Progenitor cell of endocrine pancreas (in vitro differentiated cells): ENCODE measurements around the gene C22orf39. TPM values are rescaled to one million over a fixed set of nuclear protein-coding genes. Genes with fewer than 3 reads are reported as not detected.
"Not testable (repeated sequence)": the region's sequence is repeated elsewhere in the genome, so short reads cannot be mapped to it uniquely, and the experiment has no call there.

Source experiments
- DNase-seq: peaks from one replicate; pipeline ENCODE4 v3.0.0; 2021; ENCODE audit warnings: low spot score; ENCODE audit not compliant: unreplicated experiment
- H3K27ac Mint-ChIP-seq: 2 replicates; pipeline ENCODE4 v1.8.0; 2021; ENCODE audit warnings: mild to moderate bottlenecking, moderate library complexity, mixed read lengths
- H3K27me3 Mint-ChIP-seq: 2 replicates; pipeline ENCODE4 v1.8.0; 2021; ENCODE audit warnings: mixed read lengths
- H3K36me3 Mint-ChIP-seq: 2 replicates; pipeline ENCODE4 v1.8.0; 2022; ENCODE audit warnings: mixed read lengths; ENCODE audit not compliant: insufficient read depth
- H3K4me1 Mint-ChIP-seq: 2 replicates; pipeline ENCODE4 v1.8.0; 2021; ENCODE audit warnings: low read depth, mixed read lengths
- H3K4me3 Mint-ChIP-seq: 2 replicates; pipeline ENCODE4 v1.8.0; 2021; ENCODE audit warnings: low read depth, mild to moderate bottlenecking, moderate library complexity, mixed read lengths
- H3K9me3 Mint-ChIP-seq: 2 replicates; pipeline ENCODE4 v1.8.0; 2021; ENCODE audit warnings: low read depth, mixed read lengths
- total RNA-seq: library from RNA; stranded (reverse); gene quantifications from 2 replicates; pipeline ENCODE4 v1.2.1, GENCODE V29; 2021
- TF ChIP-seq, protein P1 (sequence below): fragments of 200-600 bp; sonication (generic); IDR thresholded peaks from one replicate; pipeline ENCODE4 v1.5.0; 2021; ENCODE audit warnings: antibody characterized with exemption, mild to moderate bottlenecking; ENCODE audit not compliant: unreplicated experiment

Gene C22orf39
- total RNA-seq, 1 donor from 2014 or later: 28.8 TPM

DNA sequence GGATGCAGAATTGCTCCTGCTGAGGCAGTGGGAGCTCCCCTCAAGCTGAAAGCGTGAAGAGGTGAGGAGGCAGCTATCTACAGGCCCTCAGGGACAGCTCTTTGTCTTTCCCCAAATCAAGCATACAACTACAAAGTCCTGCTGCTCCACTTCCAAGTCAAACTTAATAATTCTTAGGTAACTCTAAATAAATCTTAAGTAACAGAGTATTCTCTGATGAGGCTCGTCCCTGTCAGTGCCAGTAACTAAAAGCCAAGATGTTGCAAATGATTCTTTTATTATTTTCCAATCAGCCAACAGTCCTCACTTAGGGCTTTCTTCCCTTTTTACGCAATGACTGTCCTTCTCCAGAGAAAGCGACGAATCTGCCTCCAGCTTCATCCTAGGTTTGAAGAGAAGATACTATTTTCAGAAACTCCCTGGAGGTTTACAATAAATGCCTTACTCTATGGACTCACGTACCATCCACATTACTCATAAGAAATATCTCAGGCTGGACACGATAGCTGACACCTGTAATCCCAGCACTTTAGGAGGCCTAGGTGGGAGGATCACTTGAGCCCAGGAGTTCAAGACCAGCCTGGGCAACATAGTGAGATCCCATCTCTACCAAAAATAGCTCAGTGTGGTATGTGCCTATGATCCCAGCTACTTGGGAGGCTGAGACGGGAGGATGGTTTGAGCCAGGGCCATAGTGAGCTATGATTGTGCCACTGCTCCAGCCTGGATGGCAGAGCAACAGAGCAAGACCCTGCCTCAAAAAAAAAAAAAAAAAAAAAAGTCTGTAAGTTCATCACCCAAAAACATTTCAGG is 3.1 kb upstream of the C22orf39 start:
- TF ChIP-seq, protein P1, sequence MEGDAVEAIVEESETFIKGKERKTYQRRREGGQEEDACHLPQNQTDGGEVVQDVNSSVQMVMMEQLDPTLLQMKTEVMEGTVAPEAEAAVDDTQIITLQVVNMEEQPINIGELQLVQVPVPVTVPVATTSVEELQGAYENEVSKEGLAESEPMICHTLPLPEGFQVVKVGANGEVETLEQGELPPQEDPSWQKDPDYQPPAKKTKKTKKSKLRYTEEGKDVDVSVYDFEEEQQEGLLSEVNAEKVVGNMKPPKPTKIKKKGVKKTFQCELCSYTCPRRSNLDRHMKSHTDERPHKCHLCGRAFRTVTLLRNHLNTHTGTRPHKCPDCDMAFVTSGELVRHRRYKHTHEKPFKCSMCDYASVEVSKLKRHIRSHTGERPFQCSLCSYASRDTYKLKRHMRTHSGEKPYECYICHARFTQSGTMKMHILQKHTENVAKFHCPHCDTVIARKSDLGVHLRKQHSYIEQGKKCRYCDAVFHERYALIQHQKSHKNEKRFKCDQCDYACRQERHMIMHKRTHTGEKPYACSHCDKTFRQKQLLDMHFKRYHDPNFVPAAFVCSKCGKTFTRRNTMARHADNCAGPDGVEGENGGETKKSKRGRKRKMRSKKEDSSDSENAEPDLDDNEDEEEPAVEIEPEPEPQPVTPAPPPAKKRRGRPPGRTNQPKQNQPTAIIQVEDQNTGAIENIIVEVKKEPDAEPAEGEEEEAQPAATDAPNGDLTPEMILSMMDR: no peak
- DNase-seq: no peak
- H3K27ac Mint-ChIP-seq: no peak overlapping the region
- no peaks in the 10 kb centered on the region for H3K9me3 Mint-ChIP-seq
- H3K4me3 Mint-ChIP-seq: no peak overlapping the region
- peaks cover 15% of the 10 kb centered on the region for H3K4me1 Mint-ChIP-seq
- peaks cover 15% of the 10 kb centered on the region for H3K36me3 Mint-ChIP-seq
- H3K27me3 Mint-ChIP-seq: no peaks in the 10 kb centered on the region

DNA sequence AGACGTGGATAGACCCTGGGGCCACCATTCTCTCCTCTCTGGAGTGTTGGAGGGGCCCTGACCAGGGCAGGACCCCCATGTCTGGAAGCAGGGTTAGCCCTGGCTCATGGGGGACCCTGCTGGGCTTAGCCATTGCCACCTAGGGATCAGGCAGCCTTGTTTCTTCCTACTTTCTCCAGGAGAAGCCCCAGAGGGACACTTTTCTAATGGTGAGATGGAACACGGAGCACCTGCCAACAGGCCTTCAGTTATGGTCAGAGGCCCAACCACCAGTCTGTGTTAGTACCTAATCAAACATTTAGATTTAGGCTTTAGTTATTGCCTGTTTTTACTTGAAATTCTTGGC is 1.9 kb upstream of the C22orf39 start:
- Mint-ChIP-seq H3K27me3 (no peaks in the 10 kb centered on the region), H3K36me3 (peaks cover 9% of the 10 kb centered on the region), H3K4me3 (no peak overlapping the region), H3K4me1 (peaks cover 18% of the 10 kb centered on the region), H3K27ac (no peak overlapping the region), H3K9me3 (no peaks in the 10 kb centered on the region)
- TF ChIP-seq, protein P1: no peak
- no peak for DNase-seq

- Mint-ChIP-seq H3K36me3 (peaks cover 8% of the 10 kb centered on the region), H3K4me3 (peak overlapping the region; percentile 96), H3K27ac (no peak overlapping the region), H3K27me3 (no peaks in the 10 kb centered on the region), H3K4me1 (peaks cover 18% of the 10 kb centered on the region), H3K9me3 (no peaks in the 10 kb centered on the region)
- DNase-seq: no peak
- TF ChIP-seq, protein P1: no peak
These were observed 1.4 kb upstream of the C22orf39 start for GRCh38 chr22:19448739-19449421.

DNA sequence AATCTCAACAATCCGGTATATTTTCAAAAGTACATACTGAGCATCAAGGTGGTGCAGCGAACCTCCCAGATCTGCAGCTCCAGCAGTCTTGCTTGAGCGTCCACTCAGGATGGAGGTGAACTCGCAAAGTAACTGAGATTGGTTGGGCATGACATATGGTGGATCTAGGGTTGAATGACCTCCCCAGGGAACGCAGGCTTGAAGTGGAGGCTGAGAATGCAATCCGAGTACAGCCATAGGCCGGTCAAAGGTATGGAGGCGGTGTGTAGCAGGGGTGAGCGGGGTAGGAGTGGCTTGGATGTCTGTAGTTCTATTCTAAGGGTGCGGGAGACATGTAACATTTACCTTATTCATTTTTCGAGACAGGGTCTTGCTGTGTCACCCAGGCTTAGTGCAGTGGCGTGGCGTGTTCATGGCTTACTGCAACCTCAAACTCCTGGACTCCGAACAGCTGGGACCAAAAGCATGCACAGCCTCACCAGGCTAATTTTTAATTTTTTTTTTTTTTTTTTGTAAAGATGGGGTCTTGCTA is 631 bp upstream of the C22orf39 start:
- peaks cover 18% of the 10 kb centered on the region for H3K4me1 Mint-ChIP-seq
- TF ChIP-seq, protein P1: no peak
- H3K4me3 Mint-ChIP-seq: peak overlapping the region; percentile 96
- H3K36me3 Mint-ChIP-seq: peaks cover 8% of the 10 kb centered on the region
- H3K27me3 Mint-ChIP-seq: no peaks in the 10 kb centered on the region
- no peak for DNase-seq
- peak overlapping the region; percentile 94 for H3K27ac Mint-ChIP-seq
- no peaks in the 10 kb centered on the region for H3K9me3 Mint-ChIP-seq

- Mint-ChIP-seq H3K36me3 (peaks cover 4% of the 10 kb centered on the region), H3K4me3 (peak overlapping the region; percentile 96), H3K9me3 (no peaks in the 10 kb centered on the region), H3K4me1 (peaks cover 18% of the 10 kb centered on the region), H3K27ac (peak overlapping the region; percentile 98), H3K27me3 (no peaks in the 10 kb centered on the region)
- no peak for DNase-seq
- TF ChIP-seq, protein P1: no peak
These were observed 745 bp downstream of the C22orf39 start for GRCh38 chr22:19446603-19447329.

DNA sequence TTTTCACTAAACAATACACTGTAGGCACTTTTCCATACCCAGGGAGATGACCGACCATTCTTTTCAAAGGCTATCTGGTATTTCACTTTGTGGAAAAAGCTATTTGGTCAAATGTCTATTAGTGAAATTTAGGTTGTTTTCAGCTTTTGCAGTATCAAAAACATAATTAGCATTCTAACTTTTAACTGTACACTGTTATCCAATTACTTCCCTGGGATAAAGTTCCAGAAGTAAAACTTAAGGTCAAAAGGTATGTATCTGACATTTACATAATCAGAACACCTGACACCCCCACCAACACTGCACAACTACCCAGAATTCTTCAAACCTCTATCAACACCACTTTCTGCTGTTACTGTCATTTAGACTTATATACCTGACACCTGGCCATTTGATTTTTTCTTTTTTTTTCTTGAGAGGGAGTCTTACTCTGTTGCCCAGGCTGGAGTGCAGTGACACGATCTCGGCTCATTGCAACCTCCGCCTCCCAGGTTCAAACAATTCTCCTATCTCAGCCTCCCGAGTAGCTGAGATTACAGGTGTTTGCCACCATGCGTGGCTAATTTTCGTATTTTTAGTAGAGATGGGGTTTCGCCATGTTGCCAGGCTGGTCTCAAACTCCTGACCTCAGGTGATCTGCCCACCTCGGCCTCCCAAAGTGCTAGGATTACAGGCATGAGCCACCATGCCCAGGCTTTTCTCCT is 2.1 kb downstream of the C22orf39 start:
- not testable (repeated sequence) for H3K9me3 Mint-ChIP-seq, DNase-seq, H3K27ac Mint-ChIP-seq, H3K36me3 Mint-ChIP-seq, H3K27me3 Mint-ChIP-seq
- peak overlapping the region; percentile 50 for H3K4me3 Mint-ChIP-seq
- peaks cover 18% of the 10 kb centered on the region for H3K4me1 Mint-ChIP-seq
